Endodermal cell (in vitro differentiated cells): ENCODE results near the gene CD34. TPM values are rescaled to one million over a fixed set of nuclear protein-coding genes. Genes with fewer than 3 reads are reported as not detected.

Experiments
- DNase-seq: peaks from one replicate; pipeline ENCODE4 v3.0.0-alpha.2; 2017
- H3K27ac ChIP-seq: 2 replicates; pipeline ENCODE4 v1.5.1; 2013; ENCODE audit warnings: mild to moderate bottlenecking, low read depth, low read length, moderate library complexity
- H3K27me3 ChIP-seq: 2 replicates; pipeline ENCODE4 v1.6.1; 2013; ENCODE audit warnings: mild to moderate bottlenecking, low read length, moderate library complexity; ENCODE audit not compliant: insufficient read depth, control insufficient read depth, poor library complexity, severe bottlenecking
- H3K36me3 ChIP-seq: 2 replicates; pipeline ENCODE4 v1.7.0; 2013; ENCODE audit warnings: mild to moderate bottlenecking, low read length, moderate library complexity; ENCODE audit not compliant: control insufficient read depth, insufficient read depth
- H3K4me1 ChIP-seq: one replicate; pipeline ENCODE4 v1.7.0; 2013; ENCODE audit warnings: low read length; ENCODE audit not compliant: control insufficient read depth, insufficient read depth
- H3K4me3 ChIP-seq: 2 replicates; pipeline ENCODE4 v1.5.1; 2013; ENCODE audit warnings: mild to moderate bottlenecking, low read length, moderate library complexity
- H3K9ac ChIP-seq: 2 replicates; pipeline ENCODE4 v1.6.1; 2013; ENCODE audit warnings: mild to moderate bottlenecking, low read length, moderate library complexity; ENCODE audit not compliant: poor library complexity, severe bottlenecking; ENCODE audit errors: extremely low read depth
- H3K9me3 ChIP-seq: 2 replicates; pipeline ENCODE4 v1.6.1; 2013; ENCODE audit warnings: mild to moderate bottlenecking, low read length, moderate library complexity; ENCODE audit not compliant: control insufficient read depth
- H3K27ac Mint-ChIP-seq: 2 replicates; pipeline ENCODE4 v1.8.0; 2020; ENCODE audit warnings: mixed read lengths
- H3K27me3 Mint-ChIP-seq: 2 replicates; pipeline ENCODE4 v1.8.0; 2021; ENCODE audit warnings: mild to moderate bottlenecking, mixed read lengths; ENCODE audit not compliant: insufficient read depth
- H3K36me3 Mint-ChIP-seq: 2 replicates; pipeline ENCODE4 v1.8.0; 2020; ENCODE audit warnings: low read depth, mixed read lengths
- H3K4me1 Mint-ChIP-seq: 2 replicates; pipeline ENCODE4 v1.8.0; 2020; ENCODE audit warnings: mixed read lengths
- H3K4me3 Mint-ChIP-seq: 2 replicates; pipeline ENCODE4 v1.8.0; 2020; ENCODE audit warnings: mild to moderate bottlenecking, moderate library complexity, mixed read lengths
- H3K9me3 Mint-ChIP-seq: 2 replicates; pipeline ENCODE4 v1.8.0; 2020; ENCODE audit warnings: mild to moderate bottlenecking, mixed read lengths
- WGBS, 2 experiments: methylation state at CpG; one replicate each; pipeline versions ENCODE4 v1.1.5 to v1.1.7; 2013; ENCODE audit warnings: missing lambda C conversion rate in 2 of 2, mixed read lengths in 1 of 2; ENCODE audit not compliant: insufficient coverage in 1 of 2, insufficient read length in 1 of 2; 5-methylcytosine and 5-hydroxymethylcytosine counted together
- total RNA-seq, 2 donors: library from RNA; stranded (reverse); fragmentation: NEBNext Ultra II Directional in 1 of 2; extraction: Animal tissue kit (Norgen Biotek cat#: 25700) in 1 of 2; gene quantifications; 2 replicates in 1 of 2; 3 replicates in 1 of 2; pipeline ENCODE4 v1.2.1, GENCODE V29; 2021
- TF ChIP-seq, protein P1 (sequence below): fragments of 200-600 bp; sonication (generic); conservative IDR thresholded peaks from 2 replicates; pipeline ENCODE4 v1.5.0; 2021; ENCODE audit warnings: antibody characterized with exemption, mild to moderate bottlenecking

CD34 gene
- total RNA-seq, 2 donors from 2014 or later: 1.6 to 6.9 TPM

DNA sequence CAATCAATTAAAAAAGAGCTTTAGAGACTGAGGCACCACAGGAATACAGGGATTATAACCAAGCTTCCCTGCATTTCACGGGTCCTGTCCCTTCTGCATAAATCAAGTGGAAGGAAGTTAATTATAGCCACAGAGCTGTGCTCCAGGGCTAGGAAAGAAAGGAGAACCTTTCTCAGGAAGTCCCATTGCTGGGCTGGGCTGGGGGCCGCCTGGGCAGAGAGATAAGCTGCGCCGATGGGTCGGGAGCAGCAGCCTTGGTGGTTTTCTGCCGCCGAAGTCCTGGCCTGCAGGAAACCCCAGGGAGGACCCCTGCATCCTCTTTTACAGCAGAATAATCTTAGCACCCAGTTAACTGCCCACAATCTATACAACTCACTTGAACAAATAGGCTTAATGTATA lies 12.6 kb upstream of the CD34 start:
- peak; percentile 53 for DNase-seq
- H3K27me3 ChIP-seq: peaks cover 15% of the 10 kb centered on the region
- TF ChIP-seq, protein P1, sequence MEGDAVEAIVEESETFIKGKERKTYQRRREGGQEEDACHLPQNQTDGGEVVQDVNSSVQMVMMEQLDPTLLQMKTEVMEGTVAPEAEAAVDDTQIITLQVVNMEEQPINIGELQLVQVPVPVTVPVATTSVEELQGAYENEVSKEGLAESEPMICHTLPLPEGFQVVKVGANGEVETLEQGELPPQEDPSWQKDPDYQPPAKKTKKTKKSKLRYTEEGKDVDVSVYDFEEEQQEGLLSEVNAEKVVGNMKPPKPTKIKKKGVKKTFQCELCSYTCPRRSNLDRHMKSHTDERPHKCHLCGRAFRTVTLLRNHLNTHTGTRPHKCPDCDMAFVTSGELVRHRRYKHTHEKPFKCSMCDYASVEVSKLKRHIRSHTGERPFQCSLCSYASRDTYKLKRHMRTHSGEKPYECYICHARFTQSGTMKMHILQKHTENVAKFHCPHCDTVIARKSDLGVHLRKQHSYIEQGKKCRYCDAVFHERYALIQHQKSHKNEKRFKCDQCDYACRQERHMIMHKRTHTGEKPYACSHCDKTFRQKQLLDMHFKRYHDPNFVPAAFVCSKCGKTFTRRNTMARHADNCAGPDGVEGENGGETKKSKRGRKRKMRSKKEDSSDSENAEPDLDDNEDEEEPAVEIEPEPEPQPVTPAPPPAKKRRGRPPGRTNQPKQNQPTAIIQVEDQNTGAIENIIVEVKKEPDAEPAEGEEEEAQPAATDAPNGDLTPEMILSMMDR: no peak
- no peak overlapping the region for H3K27ac ChIP-seq
- Mint-ChIP-seq H3K36me3 (no peaks in the 10 kb centered on the region), H3K9me3 (no peaks in the 10 kb centered on the region), H3K27ac (no peak overlapping the region), H3K4me3 (no peak overlapping the region), H3K4me1 (peaks cover 26% of the 10 kb centered on the region), H3K27me3 (peaks cover 23% of the 10 kb centered on the region)
- H3K36me3 ChIP-seq: no peaks in the 10 kb centered on the region
- no peaks in the 10 kb centered on the region for H3K4me1 ChIP-seq
- 84 to 89% methylated on average over 5 to 7 of the region's 7 CpGs for WGBS, 2 experiments
- H3K9me3 ChIP-seq: no peaks in the 10 kb centered on the region
- no peak overlapping the region for H3K9ac ChIP-seq
- H3K4me3 ChIP-seq: no peak overlapping the region

DNA sequence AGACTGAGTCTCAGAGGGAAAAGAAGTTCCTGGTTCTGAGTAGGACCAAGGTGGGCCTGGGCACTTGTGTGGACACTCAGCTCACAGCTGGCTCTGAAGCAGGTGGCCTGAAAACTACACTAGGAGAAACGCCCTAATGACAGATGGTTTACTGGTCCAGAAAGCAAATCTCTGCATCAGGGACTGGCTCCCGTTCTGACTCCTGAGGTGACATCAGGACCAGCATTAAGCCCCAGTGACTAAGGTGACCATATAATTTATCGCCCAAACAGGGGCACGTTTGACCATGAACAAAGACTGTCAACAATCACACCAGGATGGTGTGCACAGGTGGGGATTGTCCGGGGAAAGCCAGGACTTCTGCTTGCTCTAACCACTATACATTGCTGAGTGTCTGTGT lies 12.2 kb upstream of the CD34 start:
- TF ChIP-seq, protein P1: no peak
- no peaks in the 10 kb centered on the region for H3K9me3 Mint-ChIP-seq
- Histone ChIP-seq H3K9ac (no peak overlapping the region), H3K27ac (no peak overlapping the region), H3K4me1 (no peaks in the 10 kb centered on the region), H3K36me3 (no peaks in the 10 kb centered on the region), H3K27me3 (peaks cover 14% of the 10 kb centered on the region), H3K4me3 (no peak overlapping the region), H3K9me3 (no peaks in the 10 kb centered on the region)
- peaks cover 20% of the 10 kb centered on the region for H3K27me3 Mint-ChIP-seq
- H3K27ac Mint-ChIP-seq: no peak overlapping the region
- no peaks in the 10 kb centered on the region for H3K36me3 Mint-ChIP-seq
- DNase-seq: no peak
- H3K4me3 Mint-ChIP-seq: no peak overlapping the region
- 92% methylated on average over 5 of the region's 5 CpGs for WGBS, 2 experiments
- peaks cover 31% of the 10 kb centered on the region for H3K4me1 Mint-ChIP-seq

DNA sequence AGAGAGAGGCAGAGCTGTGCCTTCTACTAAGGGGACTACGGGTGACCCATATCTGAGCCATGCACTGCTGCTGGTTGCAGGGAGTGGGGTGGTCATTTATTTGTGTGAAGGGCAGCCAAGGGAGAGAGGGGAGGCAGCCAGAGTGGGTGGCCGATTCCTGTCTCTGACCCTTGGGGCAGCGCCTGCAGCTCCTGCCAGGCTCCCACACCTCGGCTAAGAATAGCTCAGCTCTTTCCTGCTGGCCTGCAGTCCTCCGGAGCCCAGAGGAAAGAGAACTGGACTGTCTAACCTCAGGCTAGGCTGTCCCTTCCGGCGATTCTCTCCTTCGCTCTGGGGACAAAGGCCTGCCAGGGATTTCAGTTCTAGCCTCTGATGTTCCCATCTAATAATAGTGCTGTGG lies 11.6 kb upstream of the CD34 start:
- no peak overlapping the region for H3K27ac ChIP-seq
- no peak overlapping the region for H3K27ac Mint-ChIP-seq

More for the DNA sequence above, 11.6 kb upstream of the CD34 start:
- Mint-ChIP-seq H3K36me3 (no peaks in the 10 kb centered on the region), H3K9me3 (no peaks in the 10 kb centered on the region), H3K4me3 (no peak overlapping the region), H3K4me1 (peaks cover 35% of the 10 kb centered on the region), H3K27me3 (peaks cover 20% of the 10 kb centered on the region)
- Histone ChIP-seq H3K27me3 (peaks cover 8% of the 10 kb centered on the region), H3K4me1 (no peaks in the 10 kb centered on the region), H3K9ac (no peak overlapping the region), H3K36me3 (no peaks in the 10 kb centered on the region), H3K9me3 (no peaks in the 10 kb centered on the region), H3K4me3 (no peak overlapping the region)
- TF ChIP-seq, protein P1: no peak
- 91 to 100% methylated on average over 3 to 8 of the region's 8 CpGs for WGBS, 2 experiments
- no peak for DNase-seq
